ENCODE data around the gene ERLEC1.
"Not testable (repeated sequence)": the region's sequence is repeated elsewhere in the genome, so short reads cannot be mapped to it uniquely, and the experiment has no call there.

Gene ERLEC1

DNA sequence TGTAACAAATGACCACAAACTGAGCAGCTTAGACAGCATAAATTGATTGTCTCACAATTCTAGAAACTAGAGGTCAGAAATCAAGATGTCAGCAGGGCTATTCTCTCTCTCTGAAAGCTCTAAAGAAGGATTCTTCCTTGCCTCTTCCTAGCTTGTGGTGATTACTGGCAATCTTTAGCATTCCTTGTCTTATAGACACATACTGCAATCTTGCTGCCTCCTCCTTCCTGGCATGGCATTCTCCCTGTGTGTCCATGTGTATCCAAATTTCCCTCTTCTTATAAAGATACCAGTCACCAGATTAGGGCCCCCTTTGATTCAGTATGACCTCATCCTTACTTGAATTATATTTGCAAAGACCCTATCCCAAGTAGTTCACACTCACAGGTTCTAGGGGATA is 2.4 kb upstream of the ERLEC1 start:
- DNase-seq = no peak

DNA sequence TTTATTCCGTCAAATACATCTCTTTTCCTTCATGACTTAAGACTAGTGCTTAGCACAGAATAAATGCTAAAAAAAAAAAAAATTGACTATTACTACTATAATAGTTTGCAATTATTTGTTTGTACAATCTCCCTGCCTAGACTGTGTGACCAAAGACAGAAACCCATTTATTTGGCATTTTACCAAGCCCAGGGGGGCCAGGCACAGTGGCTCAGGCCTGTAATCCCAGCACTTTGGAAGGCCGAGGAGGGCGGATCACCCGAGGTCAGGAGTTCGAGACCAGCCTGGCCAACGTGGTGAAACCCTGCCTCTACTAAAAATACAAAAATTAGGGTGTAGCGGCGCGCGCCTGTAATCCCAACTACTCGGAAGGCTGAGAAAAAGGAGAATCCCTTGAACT is 1.5 kb upstream of the ERLEC1 start:
- DNase-seq = no peak

DNA sequence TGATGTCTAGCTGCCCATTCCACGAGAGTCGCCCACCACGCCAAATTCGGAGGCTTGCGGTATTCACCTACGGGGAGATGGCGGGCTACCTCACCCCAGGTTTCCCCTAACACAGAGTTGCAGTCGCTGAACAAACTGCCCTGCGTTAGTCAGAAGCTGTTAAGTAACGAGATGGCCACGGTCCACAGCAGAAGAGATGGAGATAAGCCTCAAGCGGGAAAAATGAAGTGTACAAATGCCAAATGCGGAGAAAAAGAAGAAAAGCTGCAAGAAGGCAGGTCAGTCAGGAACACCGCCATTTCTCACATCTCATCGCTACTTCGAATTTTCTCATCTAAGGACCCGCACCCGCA is 516 bp upstream of the ERLEC1 start:
- DNase-seq = no peak

DNA sequence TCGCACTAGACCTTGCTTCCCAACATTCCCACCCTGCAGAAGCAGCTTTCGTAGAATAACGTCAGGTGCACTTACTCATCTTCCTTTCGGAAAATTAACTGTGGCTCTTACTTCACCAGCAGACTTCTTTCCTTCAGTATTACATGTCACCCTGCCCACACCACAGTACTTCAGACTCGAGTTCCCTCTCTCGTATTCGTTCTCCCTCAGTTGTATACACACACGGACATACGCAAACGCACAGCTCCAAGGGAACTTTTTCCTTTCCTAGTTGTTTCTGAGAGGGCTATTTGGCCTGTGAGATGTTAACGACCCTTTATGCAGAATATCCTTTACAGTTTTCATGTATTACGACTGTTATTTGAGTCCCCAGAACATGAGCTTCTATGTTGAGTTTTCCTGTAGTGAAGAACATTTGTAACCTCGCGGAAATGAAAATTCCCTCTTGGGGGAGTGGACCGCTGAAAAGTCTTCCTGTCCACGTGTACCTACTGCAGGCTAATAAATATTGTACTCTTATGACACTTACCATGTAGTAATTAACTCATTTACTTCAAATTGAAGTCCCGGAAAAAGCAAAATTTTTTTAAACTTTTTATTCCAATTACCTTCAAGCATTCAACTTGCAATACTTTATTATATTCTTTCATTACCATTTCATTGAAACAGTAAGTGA is 908 bp downstream of the ERLEC1 start:
- DNase-seq = peak; percentile 42

DNA sequence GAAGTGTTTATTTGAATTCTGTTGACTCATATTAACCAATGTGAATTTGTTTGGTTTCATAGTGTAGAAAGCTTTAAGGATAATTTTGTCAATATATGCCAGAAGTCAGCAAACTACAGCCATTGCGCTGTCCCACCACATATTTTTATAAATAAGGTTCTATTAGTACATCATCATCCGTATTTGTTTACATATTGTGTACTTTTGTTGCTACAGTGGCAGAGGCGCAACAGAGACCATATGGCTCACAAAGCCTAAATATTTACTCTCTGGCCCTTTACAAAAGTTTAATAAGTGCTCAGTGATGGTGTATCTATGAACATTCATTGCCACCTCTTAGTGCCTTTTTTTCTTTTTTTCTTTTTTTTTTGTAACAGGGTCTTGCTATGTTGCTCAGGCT is 6.4 kb downstream of the ERLEC1 start:
- no peak for DNase-seq

DNA sequence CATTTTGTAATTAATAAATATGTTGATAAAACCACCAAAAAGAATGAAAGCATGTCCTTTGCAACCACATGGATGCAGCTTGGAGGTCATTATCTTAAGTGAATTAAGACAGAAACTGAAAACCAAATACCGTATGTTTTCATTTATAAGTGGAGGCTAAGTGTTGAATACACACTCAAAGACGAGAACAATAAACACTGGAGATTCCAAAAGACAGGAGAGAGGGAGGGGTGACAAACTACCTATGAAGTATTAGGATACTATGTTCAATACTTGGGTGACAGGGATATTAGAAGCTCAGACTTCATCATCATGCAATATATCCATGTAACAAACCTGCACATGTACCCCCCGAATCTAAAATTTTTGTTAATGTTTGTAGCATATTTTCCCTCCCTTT is 7.0 kb downstream of the ERLEC1 start:
- no peak for DNase-seq

DNA sequence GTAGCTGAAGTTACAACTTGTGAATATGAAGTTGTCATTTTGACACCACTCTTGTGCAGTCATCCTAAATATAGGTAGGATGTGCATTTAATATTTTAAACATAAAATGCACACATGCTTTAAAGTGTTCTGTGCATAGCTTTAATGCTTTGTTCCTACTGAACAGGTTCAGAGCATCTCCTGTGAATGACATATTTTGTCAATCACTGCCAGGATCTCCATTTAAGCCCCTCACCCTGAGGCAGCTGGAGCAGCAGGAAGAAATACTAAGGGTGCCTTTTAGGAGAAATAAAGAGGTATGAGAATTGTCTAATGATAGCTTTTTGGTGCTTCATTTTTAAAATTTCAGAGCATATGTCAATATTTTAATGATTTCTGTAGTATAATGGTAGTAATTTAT is 14.7 kb downstream of the ERLEC1 start:
- no peak for DNase-seq

DNA sequence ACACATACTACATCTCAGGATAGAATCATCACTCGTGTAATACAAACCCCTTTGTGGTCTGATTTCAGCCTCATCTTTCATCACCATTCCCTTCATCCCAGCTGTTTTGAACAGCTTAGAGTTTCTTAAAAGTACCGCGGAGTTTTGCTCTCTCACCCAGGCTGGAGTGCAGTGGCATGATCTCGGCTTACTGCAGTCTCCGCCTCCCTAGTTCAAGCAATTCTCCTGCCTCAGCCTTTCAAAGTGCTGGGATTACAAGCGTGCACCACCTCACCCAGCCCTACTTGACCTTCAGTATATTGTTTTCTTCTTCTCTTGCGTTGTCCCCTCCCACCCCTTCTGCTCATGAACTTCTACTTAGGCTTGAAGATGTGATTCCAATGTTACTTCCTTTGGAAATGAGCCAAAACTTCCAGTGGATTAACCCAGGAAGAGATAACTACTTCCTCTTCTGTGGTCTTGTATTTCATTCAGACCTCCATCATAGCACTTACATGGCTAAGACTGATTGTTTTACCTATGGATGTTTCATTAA is 15.8 kb downstream of the ERLEC1 start:
- DNase-seq = no peak

DNA sequence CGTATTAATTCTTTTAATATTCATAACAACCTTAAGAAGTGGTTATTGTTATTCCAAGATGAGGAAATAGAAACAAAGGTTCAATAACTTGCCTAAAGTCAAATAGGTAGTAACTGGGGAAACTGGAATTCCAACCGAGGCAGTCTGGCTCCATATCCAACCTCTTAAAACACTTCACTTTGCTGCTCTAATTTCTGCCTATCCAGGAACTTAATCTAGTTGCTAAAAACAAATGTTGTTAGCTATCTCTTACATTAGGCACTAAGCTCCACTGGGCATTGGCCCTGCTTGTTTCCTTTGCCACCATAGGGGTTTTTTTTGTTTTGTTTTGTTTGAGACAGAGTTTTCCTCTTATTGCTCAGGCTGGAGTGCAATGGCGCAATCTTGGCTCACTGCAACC is 24.8 kb downstream of the ERLEC1 start:
- no peak for DNase-seq

DNA sequence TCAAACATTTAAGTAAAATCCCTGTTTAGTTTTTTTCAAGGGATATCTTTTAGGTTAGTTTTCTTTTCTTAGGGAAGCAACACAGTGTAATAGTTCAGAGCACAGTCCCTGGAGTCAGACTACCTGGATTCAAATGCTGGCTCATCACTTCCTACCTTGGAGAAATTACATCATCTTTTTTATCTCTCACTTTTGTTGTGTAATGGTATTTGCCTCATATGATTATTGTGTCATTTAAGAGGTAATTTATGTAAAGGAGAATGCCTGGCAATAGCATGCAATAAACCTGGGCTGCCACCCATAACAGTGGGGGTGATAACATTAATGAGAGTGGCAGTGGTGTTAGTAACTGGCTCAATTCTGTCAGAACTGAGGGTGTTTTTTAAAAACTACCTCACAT is 26.3 kb downstream of the ERLEC1 start:
- no peak for DNase-seq

DNA sequence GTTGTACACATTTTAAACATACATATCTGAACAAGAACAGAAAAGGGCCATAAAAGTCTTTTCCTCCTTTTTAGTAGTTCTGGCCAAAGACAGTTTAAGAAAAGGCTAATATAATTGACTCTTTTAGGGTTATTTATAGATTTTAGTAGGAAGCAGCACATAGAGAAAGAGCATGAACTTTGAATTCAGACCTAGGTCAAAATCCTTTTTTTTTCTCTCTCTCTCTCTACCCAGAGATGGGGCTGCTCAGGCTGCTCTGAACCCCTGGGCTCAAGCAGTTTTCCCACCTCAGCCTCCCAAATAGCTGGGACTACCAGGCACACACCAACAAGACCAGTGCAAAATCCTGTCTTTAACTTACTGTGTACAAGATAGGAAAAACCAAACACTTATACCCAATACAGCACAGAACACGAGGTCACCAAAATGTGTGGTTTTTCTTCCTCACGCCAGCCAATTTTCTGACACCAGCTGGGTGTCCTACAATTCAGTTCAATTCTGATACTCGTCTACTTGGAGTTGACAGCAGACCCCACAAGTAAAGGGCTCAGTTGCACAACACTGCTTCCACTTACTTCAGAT is 32.1 kb downstream of the ERLEC1 start:
- DNase-seq = no peak

DNA sequence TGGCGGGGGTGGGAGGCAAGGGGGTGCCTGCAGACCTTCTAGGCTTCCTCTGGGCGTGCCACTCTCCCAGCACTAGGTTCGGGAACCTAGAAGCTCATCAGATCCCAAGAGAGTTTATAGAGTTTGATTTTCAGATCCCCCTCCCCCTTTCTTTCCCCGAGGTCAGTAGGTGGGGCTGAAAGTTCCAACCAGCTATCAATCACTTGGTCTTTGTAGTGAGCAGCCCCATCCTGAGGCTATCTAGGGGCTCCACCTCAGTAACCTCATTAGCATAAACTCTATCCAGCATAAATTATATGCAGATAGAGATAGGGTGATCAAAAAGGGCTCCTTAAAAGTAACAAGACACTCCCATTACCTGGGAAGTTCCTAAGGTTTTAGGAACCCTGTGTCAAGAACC is 32.8 kb downstream of the ERLEC1 start:
- DNase-seq = no peak

DNA sequence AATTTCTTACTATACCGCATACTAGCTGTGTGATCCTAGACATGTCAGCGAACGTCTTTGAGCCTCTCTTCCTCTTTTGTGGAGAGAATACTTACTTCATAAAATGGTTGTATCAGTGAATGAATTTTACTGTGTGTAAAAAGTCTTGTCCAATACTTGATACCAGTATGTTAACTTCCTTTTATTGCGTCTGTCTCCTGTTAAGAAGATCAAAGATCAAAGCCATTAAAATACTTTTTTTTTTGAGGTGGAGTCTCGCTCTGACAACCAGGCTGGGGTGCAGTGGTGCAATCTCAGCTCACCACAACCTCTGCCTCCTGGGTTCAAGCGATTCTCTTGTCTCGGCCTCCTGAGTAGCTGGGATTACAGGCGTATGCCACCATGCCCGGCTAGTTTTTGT is 33.2 kb downstream of the ERLEC1 start:
- no peak for DNase-seq

DNA sequence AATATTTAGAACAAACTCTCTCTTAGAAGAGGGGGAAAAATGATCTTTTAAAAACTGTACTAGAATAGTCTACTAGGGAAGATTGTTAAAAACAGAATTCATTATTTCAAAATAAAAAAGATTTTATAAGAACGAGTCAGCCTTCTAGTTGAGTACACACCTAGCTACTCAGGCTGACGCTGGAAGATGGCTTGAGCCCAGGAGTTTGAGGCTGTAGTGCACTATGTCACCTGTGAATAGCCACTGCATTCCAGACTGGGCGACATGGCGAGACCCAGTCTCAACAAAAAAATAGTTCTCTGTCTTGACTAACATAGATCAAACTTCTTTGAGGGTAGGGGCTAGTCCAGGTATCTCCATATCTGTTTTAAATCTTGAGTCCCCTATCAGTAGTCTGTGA is 33.9 kb downstream of the ERLEC1 start:
- no peak for DNase-seq

DNA sequence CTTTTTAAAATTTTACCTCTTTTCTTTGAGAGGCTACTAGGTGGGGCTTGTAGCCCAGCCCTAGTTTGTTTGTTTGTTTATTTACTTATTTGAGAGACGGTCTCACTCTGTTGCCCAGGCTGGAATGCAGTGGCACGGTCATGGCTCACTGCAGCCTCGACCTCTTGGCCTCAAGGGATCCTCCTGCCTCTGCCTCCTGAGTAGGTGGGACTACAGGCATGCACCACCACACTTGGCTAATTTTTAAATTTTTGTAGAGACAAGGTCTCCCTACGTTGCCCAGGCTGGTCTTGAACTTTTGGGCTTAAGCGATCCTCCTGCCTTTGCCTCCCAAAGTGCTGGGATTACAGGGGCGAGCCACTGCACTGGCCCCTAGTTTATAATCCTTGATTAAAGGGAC is 35.0 kb downstream of the ERLEC1 start:
- DNase-seq = no peak

DNA sequence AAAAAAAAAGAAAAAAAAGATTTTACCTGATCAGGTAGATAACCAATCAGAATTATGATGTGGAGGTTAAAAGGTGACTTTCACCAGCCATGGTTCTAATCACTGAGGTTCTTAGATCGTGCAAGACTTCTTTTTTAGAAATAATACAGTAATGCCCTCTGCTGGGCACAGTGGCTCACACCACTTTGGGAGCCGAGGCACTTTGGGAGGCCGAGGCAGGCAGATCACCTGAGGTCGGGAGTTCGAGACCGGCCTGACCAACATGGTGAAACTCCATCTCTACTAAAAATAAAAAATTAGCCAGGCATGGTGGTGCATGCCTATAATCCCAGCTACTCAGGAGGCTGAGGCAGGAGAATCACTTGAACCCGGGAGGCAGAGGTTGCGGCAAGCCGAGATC is 36.8 kb downstream of the ERLEC1 start:
- DNase-seq = peak; percentile 31

DNA sequence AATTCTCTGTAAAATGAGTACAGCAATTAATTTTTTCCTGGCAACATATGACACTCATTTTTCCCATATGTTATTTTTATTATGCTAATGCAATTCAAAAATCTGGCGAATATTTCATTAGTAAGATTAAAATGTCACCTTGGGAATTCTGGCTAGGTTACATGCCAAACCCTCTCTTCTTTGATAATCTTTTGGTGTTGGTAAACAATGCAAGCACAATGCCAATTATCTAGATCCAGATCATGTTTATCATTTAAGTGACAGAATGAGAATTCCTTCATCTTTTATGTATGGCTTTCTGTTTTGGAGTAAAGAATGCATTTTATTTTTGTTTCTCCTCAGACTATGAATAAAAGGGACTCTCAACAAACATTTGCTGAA is 39.2 kb downstream of the ERLEC1 start:
- no peak for DNase-seq

DNA sequence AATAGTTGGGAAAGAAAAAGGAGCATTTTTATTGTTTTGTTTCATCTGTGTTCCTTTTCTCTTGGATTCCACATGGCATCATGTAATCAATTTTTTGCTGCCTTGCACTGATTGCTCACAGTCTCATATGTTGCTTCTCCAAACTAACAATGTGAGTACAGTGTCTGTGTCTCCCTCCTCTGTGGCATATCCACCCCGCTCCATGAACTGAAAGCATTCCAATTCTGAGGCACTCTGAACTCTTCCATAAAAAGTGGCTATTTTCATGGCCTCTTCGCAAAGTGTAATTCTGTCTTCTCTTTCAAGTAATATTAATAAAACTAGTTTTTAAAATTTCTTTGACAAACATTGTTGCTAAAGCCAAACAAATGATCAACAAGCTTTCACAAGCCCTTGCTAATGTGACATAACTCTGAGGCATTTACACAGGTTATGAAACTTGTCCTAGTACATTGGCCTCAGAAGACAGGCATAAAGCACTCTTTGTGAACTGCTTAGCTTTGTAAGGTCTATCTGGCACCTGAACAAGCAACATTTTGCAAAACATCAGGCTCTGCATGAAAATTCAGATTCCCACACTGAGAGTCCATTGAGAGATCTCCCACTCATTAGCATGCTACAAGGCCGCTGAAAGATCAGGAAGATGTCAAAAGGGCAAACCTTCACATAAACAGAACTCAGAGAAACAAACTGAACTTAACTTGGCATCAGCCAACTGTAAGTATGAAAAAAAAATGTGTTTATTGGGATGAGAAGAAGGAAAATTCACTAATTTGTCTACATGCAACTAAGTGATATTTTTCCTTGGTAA is 39.9 kb downstream of the ERLEC1 start:
- DNase-seq = no peak

DNA sequence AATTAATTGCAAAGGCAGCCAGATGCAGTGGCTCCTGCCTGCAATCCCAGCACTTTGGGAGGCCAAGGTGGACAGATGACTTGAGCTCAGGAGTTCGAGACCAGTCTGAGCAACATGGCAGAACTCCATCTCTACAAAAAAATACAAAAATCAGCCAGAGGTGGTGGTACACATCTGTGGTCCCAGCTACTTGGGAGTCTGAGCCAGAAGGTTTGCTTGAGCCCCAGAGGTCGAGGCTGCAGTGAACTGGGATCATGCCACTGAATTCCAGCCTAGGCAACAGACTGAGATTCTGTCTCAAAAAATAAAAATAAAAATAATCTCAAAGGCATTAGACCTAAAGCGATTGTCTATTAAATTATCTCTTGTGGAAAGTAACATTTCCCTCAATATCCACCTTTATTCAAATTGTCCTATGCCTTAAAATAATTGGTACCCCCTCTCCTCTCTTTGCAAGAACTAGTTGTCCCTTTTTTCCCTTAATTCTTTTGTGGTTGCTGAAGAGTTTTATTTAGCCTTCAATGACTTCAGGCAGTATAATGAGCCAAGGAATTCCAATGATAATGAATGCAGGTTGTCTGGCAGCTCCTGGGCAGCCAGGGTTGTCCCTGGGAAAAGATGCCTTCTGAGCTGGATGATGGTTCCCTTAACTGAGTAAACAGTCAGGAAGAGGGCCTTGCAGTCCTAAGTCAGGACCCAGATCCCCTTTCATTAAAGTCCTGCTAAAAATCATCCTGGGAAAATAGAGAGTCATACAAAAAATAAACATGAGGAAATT is 40.7 kb downstream of the ERLEC1 start:
- no peak for DNase-seq

DNA sequence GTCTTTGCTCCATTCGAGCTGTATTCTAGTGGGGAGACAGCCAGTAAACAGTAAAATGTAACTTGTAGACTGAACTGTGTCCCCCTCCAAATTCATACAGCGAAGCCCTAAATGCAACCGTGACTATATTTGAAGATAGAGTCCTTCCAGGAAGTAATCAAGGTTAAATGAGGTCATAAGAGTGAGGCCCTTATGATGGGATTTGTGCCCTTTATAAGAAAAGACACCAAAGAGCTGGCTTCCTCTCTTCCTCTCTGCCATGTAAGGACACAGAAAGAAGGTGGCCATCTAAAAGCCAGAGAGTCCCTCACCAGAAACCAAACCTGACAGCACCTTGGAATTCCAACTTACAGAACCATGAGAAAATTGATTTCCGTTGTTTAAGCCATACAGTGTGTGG is 41.5 kb downstream of the ERLEC1 start:
- no peak for DNase-seq

DNA sequence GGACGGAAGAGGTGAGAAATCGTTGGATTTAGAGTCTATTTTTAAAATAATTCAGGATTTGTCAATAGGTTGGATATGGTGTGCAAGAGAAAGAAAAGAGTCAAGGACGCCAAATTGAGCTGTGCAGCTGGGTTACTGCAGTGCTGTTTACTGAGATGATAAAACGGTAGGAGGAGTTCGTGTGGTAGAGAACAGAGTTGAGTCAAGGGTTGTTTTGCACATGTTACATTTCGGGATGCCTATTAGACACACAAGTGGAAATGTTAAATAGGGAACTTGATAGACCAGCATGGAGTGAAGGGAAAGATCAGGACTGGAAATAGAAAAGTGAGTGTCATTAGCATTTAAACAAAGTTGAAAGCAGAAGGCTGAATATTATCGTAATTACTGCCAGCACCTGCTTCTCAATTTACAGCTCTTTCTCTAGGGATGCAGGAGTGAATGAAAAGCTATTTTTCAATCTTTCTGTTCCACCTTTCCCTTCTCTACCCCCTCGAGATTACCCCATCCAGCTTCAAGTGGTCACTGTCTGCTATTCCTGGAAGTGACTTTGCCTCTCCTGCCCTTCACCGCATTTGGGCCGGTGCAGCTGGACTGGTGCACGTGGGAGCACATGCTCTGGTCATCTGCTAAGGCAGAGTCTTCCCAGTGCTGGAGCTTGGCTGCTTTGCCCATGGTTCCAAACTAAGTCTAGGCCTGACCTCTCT is 42.6 kb downstream of the ERLEC1 start:
- no peak for DNase-seq

DNA sequence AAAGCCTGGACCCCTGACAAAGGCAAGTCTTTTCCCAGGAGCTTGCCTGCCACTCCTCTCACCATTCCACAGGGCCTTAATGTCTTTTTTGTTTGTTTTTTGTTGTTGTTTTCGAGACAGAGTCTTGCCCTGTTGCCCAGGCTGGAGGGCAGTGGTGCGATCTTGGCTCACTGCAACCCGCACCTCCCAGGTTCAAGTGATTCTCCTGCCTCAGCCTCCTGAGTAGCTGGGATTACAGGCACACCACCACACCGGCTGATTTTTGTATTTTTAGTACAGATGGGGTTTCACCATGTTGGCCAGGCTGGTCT is 43.1 kb downstream of the ERLEC1 start:
- not testable (repeated sequence) for DNase-seq

DNA sequence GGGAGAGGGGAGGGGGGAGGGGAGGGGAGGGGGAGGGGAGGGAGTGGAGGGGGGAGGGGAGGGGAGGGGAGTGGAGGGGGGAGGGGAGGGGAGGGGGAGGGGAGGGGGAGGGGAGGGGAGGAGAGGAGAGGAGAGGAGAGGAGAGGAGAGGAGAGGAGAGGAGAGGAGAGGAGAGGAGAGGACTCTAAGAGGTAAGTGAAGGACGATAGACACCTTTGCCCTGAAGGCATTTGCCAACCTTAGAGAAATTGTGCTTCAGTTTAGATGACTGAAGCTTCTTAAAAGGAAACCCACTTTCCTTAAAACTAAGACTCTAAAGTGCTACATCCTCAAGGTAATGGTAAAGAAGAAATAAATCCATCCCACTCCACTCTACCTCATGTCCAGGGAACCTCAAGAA is 53.7 kb downstream of the ERLEC1 start:
- no peak for DNase-seq
